GM12874 (cell line): ENCODE data around the gene PBX4.

Experiments
- CTCF ChIP-seq: IDR thresholded peaks from 2 replicates; pipeline ENCODE4 v1.5.1; 2011; ENCODE audit warnings: low read depth, mild to moderate bottlenecking, control low read depth, low read length, moderate library complexity; ENCODE audit not compliant: insufficient read depth

PBX4 gene

GRCh38 chr19:19551853-19552192 is 66.7 kb downstream of the PBX4 start:
- TF ChIP-seq CTCF: no peak

DNA sequence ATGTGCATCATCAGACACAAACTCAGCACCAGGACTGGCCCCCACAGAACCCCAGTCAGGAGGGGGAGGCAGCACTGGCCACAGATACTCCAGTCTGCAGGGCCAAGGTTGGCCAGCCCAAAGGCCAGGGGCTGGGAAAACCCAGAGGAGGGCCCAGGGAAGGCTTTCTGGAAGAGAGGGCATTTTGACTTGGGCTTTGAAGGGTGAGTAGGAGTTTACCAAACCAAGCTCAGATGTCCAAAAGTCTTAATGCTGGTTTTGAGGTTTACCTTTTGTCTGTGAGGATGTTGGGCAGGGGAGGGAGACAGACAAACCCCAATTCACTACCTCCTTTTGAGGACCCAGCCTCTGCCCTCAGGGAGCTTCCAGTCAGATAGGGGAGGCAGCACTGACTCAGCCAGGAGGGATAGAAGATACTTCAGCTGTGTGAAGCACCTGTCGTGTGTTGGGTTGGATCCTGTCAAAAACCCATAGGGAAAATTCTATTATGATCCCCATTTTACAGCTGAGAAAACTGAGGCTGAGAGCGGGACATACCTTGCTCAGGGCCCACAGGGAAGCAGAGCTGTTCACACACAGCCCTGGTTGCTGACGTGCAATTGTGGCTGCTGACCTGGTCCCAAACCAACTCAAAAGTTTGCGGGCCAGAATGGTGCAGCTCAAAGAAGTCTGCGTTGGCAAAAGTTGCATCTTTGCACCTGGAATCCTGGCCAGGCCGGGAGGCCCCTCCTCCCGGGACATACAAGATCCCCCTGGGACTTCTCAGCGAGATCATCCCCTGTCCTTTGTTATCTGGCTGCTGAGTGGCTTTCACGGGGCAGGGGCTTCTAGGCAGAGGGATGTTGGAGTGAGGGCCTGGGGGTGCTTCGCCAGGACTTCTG is 67.3 kb downstream of the PBX4 start:
- no peak for TF ChIP-seq CTCF

DNA sequence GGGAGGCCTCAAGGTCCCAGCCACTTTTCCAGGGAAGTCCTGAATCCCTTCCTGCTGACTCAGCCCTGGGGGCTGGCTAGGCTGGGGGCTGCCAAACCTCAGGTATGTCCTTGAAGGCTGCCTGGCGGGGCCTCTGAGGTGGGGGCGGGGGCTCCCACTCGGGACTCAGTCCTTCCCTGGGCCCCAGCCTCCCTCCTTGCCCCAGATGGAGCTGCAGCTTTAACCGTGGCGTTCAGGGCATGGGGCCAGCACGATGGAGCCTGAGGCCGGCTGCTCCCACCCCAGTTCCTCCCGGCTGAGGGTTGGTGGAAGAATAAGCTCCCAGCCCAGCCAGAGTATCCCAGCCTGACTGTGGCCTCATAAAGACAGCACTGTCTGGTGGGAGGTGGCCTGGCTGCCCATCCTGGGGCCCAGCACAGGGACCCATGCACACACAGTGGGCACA is 68.0 kb downstream of the PBX4 start:
- TF ChIP-seq CTCF: no peak

- no peak for TF ChIP-seq CTCF
Measured at GRCh38 chr19:19549804-19550464, 68.6 kb downstream of the PBX4 start.

- TF ChIP-seq CTCF: no peak
Measured at GRCh38 chr19:19548915-19549759, 69.3 kb downstream of the PBX4 start.

DNA sequence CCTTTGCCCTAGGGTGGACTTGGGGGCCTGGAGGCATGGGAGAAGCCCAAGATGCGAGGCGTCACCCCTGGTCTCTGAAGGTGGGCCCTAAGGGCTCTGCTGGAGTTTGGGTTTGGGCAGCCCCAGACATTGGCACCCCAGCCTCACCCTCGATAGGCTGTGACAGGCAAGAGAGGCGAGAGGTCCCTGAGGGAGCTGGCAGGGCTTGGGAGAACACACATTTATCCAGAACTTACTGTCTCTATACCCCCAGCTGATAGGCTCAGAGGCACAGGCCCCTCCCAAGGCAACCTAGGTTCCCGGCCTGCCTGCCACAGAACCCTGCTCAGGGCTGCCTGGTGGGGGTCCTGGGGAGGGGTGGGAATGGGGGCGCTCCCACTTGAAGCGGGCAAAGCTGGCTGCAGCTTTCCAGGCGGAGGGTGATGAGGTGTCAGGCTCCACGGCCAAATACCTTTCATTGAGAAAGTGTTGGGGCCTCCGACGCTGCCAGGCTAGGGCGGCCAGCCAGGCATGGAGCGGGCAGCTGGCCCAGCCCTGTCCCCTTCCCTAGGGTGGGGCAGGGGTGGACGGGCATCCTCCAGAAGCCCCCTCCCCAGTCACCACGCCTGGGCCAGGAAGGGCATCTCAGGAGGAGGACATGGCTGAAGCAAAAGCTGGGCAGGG is 70.7 kb downstream of the PBX4 start:
- TF ChIP-seq CTCF: no peak
